Endothelial cell of umbilical vein (primary cell): ENCODE measurements around the gene CIAPIN1. TPM values are rescaled to one million over a fixed set of nuclear protein-coding genes. Genes with fewer than 3 reads are reported as not detected.

Experiments used
- BruUV-seq: library from RNA; stranded (reverse); fragments of 400-500 nt; replicated peaks from 2 replicates; lab custom pipeline; 2021; lab: Mats Ljungman, UMichigan
- CTCF ChIA-PET: fragments of 300-600, 350-600 bp; sonication (Branson Sonifier 250); formaldehyde crosslinking; loops from one replicate; lab custom pipeline; 2021; ENCODE audit warnings: antibody characterized with exemption, inconsistent platforms; lab: Charles Lee
- POLR2A ChIA-PET: fragments of 300-600, 350-600 bp; sonication (Branson Sonifier 250); formaldehyde crosslinking; loops from one replicate; lab custom pipeline; 2021; ENCODE audit warnings: antibody characterized with exemption, inconsistent platforms; lab: Charles Lee
- DNase-seq: peaks from one replicate; pipeline ENCODE4 v3.0.0-alpha.2; 2011; ENCODE audit warnings: low read depth, low spot score
- FAIRE-seq: peaks from 2 replicates; lab custom pipeline; 2011; peaks lifted over from hg19 to GRCh38; lab: Jason Lieb, UNC
- H2AFZ ChIP-seq: 2 replicates; pipeline ENCODE4 v1.6.0; 2012; ENCODE audit warnings: low read depth, low read length, control low read depth, inconsistent platforms
- H3K27ac ChIP-seq: 2 replicates; pipeline ENCODE4 v1.5.1; 2011; ENCODE audit warnings: low read depth, mild to moderate bottlenecking, control low read depth, low read length, moderate library complexity; ENCODE audit not compliant: insufficient read depth
- H3K27me3 ChIP-seq, 2 experiments: 2 replicates each; pipeline versions ENCODE4 v1.6.0 to v1.6.1; 2011; ENCODE audit warnings: low read length in 2 of 2, mixed read lengths in 1 of 2; ENCODE audit not compliant: control insufficient read depth in 2 of 2, insufficient read depth in 2 of 2
- H3K36me3 ChIP-seq, 2 experiments: 2 replicates in 1 of 2; 3 replicates in 1 of 2; pipeline ENCODE4 v1.5.1; 2011; ENCODE audit warnings: low read length in 2 of 2, mild to moderate bottlenecking in 1 of 2, moderate library complexity in 1 of 2; ENCODE audit not compliant: control insufficient read depth in 2 of 2, insufficient read depth in 2 of 2; ENCODE audit errors: extremely low read depth in 1 of 2
- H3K4me1 ChIP-seq: 3 replicates; pipeline ENCODE4 v1.5.1; 2011; ENCODE audit warnings: mild to moderate bottlenecking, low read length; ENCODE audit not compliant: control insufficient read depth, insufficient read depth; ENCODE audit errors: extremely low read depth
- H3K4me2 ChIP-seq: 2 replicates; pipeline ENCODE4 v1.6.1; 2011; ENCODE audit warnings: low read length, control low read depth, mixed read lengths; ENCODE audit not compliant: insufficient read depth
- H3K4me3 ChIP-seq, 3 experiments: fragments of 200-600 bp in 1 of 3; sonication (generic), shearing (Covaris generic) in 1 of 3; replicated peaks in 1 of 3; 2 replicates each; pipeline ENCODE4 v1.5.1; 2011 to 2016; ENCODE audit warnings: control low read depth in 3 of 3, low read length in 3 of 3, mild to moderate bottlenecking in 2 of 3, inconsistent platforms in 1 of 3, low read depth in 1 of 3, moderate library complexity in 1 of 3; ENCODE audit not compliant: insufficient read depth in 1 of 3
- H3K79me2 ChIP-seq: 2 replicates; pipeline ENCODE4 v1.6.0; 2012; ENCODE audit warnings: low read length, inconsistent platforms; ENCODE audit not compliant: control insufficient read depth, insufficient read depth
- H3K9ac ChIP-seq: replicated peaks from 2 replicates; pipeline ENCODE3; 2011; ENCODE audit warnings: low read length, control low read depth; ENCODE audit not compliant: insufficient read depth; ENCODE audit errors: extremely low read depth
- H3K9me1 ChIP-seq: replicated peaks from 3 replicates; pipeline ENCODE4 v1.6.0; 2011; ENCODE audit warnings: mild to moderate bottlenecking, low read length; ENCODE audit not compliant: control insufficient read depth, insufficient read depth; ENCODE audit errors: extremely low read depth
- H3K9me3 ChIP-seq: replicated peaks from 2 replicates; pipeline ENCODE4 v1.5.1; 2012; ENCODE audit warnings: low read length, inconsistent platforms; ENCODE audit not compliant: control insufficient read depth, insufficient read depth
- H4K20me1 ChIP-seq: replicated peaks from 2 replicates; pipeline ENCODE3; 2011; ENCODE audit warnings: mild to moderate bottlenecking, low read length; ENCODE audit not compliant: control insufficient read depth, insufficient read depth; ENCODE audit errors: extremely low read depth
- EZH2 ChIP-seq: IDR thresholded peaks from 2 replicates; pipeline ENCODE4 v1.6.1; 2012; ENCODE audit warnings: borderline replicate concordance, low read depth, mild to moderate bottlenecking, moderate library complexity, low read length, inconsistent platforms; ENCODE audit not compliant: severe bottlenecking
- FOS ChIP-seq: IDR thresholded peaks from 2 replicates; pipeline ENCODE4 v1.6.1; 2011; ENCODE audit warnings: mild to moderate bottlenecking, low read length, moderate library complexity, borderline replicate concordance; ENCODE audit not compliant: insufficient read depth
- GATA2 ChIP-seq: IDR thresholded peaks from 2 replicates; pipeline ENCODE4 v1.7.0; 2011; ENCODE audit warnings: low read depth, mild to moderate bottlenecking, moderate library complexity, mixed read lengths, low read length; ENCODE audit not compliant: insufficient read length, insufficient read depth
- JUN ChIP-seq: IDR thresholded peaks from 2 replicates; pipeline ENCODE4 v1.6.1; 2011; ENCODE audit warnings: borderline replicate concordance, low read depth; ENCODE audit not compliant: insufficient read length, insufficient read depth
- MAX ChIP-seq: IDR thresholded peaks from 2 replicates; pipeline ENCODE4 v1.6.1; 2011; ENCODE audit not compliant: insufficient read depth, insufficient read length
- POLR2A ChIP-seq: IDR thresholded peaks from 2 replicates; pipeline ENCODE4 v1.6.1; 2012; ENCODE audit warnings: low read depth, mild to moderate bottlenecking, control low read depth, low read length
- dilution Hi-C: fragments of 300-500 bp; cut with MboI; formaldehyde crosslinking; loops from one replicate; pipeline ENCODE4 v1.15.0; 2019; ENCODE audit warnings: low sequenced_read_pairs; ENCODE audit not compliant: extremely low pct_ligation_motif_present
- intact Hi-C: fragments of 100-400 bp; cut with micrococcal nuclease; formaldehyde crosslinking; loops from one replicate; pipeline ENCODE4 v1.10.0; 2022
- polyA plus RNA-seq, 4 experiments: library from polyadenylated mRNA; depleted of rRNA in 3 of 4; stranded (reverse) in 3 of 4; unstranded in 1 of 4; fragments of >200 nt; gene quantifications; 2 replicates each; pipeline versions ENCODE4 v1.2.1 to v1.2.3, GENCODE V29; 2011 to 2012; ENCODE audit warnings: missing spikeins in 1 of 4
- total RNA-seq: library from RNA; stranded (reverse); gene quantifications from 2 replicates; pipeline ENCODE4 v1.2.3, GENCODE V29; 2021
- TF ChIP-seq, protein P1 (sequence below), 2 donors: IDR thresholded peaks; 1 replicate in 1 of 2; 2 replicates in 1 of 2; pipeline ENCODE4 v1.5.1; 2011; ENCODE audit warnings: low read length in 2 of 2, mild to moderate bottlenecking in 2 of 2, moderate library complexity in 2 of 2, control low read depth in 1 of 2, inconsistent platforms in 1 of 2, low read depth in 1 of 2; ENCODE audit not compliant: insufficient read depth in 1 of 2; ENCODE audit errors: extremely low read depth in 1 of 2

CIAPIN1 gene
- total and polyA plus RNA-seq, 2 donors (not counting 3 experiments of a cell fraction or from before 2014, with no cell fraction given) = 74.6 to 77.9 TPM

- Histone ChIP-seq H3K9ac (peak within 1 kb of the TSS; percentile 62), H3K9me1 (no peaks in the 10 kb centered on the region), H3K4me3 (peak within 1 kb of the TSS; percentile 49 to 72 (median 51)), H3K36me3 (no peaks in the 10 kb centered on the region), H4K20me1 (no peaks in the 10 kb centered on the region), H3K27ac (no peak within 1 kb of the TSS), H2AFZ (peak within 1 kb of the TSS; percentile 99), H3K4me1 (peaks cover 6% of the 10 kb centered on the region), H3K9me3 (no peaks in the 10 kb centered on the region), H3K27me3 (peaks cover 0 to 4% of the 10 kb centered on the region in 2 experiments), H3K4me2 (peak within 1 kb of the TSS; percentile 75), H3K79me2 (no peaks in the 10 kb centered on the region)
- DNase-seq = peak; percentile 36
- dilution Hi-C loops (no loop called here), intact Hi-C loops (loop anchor here (2.0 kb wide), 1 partner anchor 49 kb away; no protein-coding TSS in a partner anchor)
- no peak for TF ChIP-seq FOS
- TF ChIP-seq POLR2A = no peak
- no peak for TF ChIP-seq EZH2
- TF ChIP-seq JUN = no peak
- TF ChIP-seq GATA2 = no peak
- TF ChIP-seq MAX = no peak
- TF ChIP-seq, protein P1, sequence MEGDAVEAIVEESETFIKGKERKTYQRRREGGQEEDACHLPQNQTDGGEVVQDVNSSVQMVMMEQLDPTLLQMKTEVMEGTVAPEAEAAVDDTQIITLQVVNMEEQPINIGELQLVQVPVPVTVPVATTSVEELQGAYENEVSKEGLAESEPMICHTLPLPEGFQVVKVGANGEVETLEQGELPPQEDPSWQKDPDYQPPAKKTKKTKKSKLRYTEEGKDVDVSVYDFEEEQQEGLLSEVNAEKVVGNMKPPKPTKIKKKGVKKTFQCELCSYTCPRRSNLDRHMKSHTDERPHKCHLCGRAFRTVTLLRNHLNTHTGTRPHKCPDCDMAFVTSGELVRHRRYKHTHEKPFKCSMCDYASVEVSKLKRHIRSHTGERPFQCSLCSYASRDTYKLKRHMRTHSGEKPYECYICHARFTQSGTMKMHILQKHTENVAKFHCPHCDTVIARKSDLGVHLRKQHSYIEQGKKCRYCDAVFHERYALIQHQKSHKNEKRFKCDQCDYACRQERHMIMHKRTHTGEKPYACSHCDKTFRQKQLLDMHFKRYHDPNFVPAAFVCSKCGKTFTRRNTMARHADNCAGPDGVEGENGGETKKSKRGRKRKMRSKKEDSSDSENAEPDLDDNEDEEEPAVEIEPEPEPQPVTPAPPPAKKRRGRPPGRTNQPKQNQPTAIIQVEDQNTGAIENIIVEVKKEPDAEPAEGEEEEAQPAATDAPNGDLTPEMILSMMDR (IDR thresholded peaks at IDR 0.05; ENCODE audit: extremely low read depth in 1 of 2, insufficient read depth in 1 of 2, low read depth in 1 of 2, low read length in 2 of 2) = no peak
- peak; percentile 66 for FAIRE-seq
- BruUV-seq = no TSS peak
- POLR2A ChIA-PET = no interaction called here
- CTCF ChIA-PET = interaction anchor here (1.0 to 5.3 kb wide), 4 partner anchors 15 to 55 kb away, joined by 3 to 27 read pairs (median 3); no protein-coding TSS in a partner anchor
Observed at GRCh38 chr16:57485916-57486857, 39.0 kb upstream of the CIAPIN1 start, which contains the start of gene DOK4. Gene DOK4, minus strand, starts transcription at chr16:57486493. Its CDS starts 6,986 bp downstream, at chr16:57479507.
